ENCODE data around the gene MYO1E.

DNA sequence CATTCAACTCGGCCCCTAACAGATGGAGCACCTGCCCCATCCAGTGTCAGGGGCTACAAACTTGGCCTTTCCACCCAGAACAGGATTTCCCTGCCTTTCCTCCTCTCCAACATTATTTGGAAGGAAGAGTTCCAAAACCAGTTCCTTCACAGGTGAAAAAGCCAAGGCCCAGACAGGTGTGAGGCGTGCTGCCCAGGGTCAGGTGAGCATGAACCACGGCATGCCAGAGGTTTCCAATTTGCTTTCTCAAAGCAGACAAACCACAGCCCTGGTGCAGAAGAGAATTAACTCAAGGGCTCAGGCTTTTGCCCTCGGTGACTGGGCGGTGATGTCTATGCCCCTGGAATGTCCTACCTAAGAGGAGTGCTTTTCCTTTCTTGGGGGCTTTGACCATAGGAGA, 122.9 kb downstream of the MYO1E start:
- TF ChIP-seq, protein P1, sequence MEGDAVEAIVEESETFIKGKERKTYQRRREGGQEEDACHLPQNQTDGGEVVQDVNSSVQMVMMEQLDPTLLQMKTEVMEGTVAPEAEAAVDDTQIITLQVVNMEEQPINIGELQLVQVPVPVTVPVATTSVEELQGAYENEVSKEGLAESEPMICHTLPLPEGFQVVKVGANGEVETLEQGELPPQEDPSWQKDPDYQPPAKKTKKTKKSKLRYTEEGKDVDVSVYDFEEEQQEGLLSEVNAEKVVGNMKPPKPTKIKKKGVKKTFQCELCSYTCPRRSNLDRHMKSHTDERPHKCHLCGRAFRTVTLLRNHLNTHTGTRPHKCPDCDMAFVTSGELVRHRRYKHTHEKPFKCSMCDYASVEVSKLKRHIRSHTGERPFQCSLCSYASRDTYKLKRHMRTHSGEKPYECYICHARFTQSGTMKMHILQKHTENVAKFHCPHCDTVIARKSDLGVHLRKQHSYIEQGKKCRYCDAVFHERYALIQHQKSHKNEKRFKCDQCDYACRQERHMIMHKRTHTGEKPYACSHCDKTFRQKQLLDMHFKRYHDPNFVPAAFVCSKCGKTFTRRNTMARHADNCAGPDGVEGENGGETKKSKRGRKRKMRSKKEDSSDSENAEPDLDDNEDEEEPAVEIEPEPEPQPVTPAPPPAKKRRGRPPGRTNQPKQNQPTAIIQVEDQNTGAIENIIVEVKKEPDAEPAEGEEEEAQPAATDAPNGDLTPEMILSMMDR (IDR thresholded peaks at IDR 0.05), result no peak
- TF ChIP-seq ZFX (IDR thresholded peaks at IDR 0.05; ENCODE audit: borderline replicate concordance), result no peak
